ENCODE results near the gene SLC39A5.

- no peak for TF ChIP-seq CTCF (IDR thresholded peaks at IDR 0.05; ENCODE audit: low read depth, low read length, missing input control)
- TF ChIP-seq MAX (IDR thresholded peaks at IDR 0.05), result no peak
- TF ChIP-seq TAF1 (conservative IDR thresholded peaks at IDR 0.05), result no peak
- no peak for TF ChIP-seq ATF3 (IDR thresholded peaks at IDR 0.05)
- TF ChIP-seq GABPA (IDR thresholded peaks at IDR 0.05 in 1 of 2, conservative IDR thresholded peaks at IDR 0.05 in 1 of 2), result no peak
- TF ChIP-seq JUND (IDR thresholded peaks at IDR 0.05), result no peak
These were observed 13.4 kb upstream of the SLC39A5 start for GRCh38 chr12:56216461-56216860.

Data from liver (tissue), 3 donors.